GM19452 (cell line): Measurements from ENCODE around the gene DUSP10.

Source experiments
- ATAC-seq: cut with Tn5 transposase; IDR thresholded peaks from one replicate; pipeline ENCODE4 v1.9.1; 2021; ENCODE audit not compliant: unreplicated experiment

The DUSP10 gene

GRCh38 chr1:221735999-221736398 is 5.9 kb downstream of the DUSP10 start:
- no peak for ATAC-seq

- no peak for ATAC-seq
Observed at GRCh38 chr1:221734187-221734586, 7.7 kb downstream of the DUSP10 start.

GRCh38 chr1:221732052-221732451 is 9.8 kb downstream of the DUSP10 start:
- ATAC-seq = no peak

DNA sequence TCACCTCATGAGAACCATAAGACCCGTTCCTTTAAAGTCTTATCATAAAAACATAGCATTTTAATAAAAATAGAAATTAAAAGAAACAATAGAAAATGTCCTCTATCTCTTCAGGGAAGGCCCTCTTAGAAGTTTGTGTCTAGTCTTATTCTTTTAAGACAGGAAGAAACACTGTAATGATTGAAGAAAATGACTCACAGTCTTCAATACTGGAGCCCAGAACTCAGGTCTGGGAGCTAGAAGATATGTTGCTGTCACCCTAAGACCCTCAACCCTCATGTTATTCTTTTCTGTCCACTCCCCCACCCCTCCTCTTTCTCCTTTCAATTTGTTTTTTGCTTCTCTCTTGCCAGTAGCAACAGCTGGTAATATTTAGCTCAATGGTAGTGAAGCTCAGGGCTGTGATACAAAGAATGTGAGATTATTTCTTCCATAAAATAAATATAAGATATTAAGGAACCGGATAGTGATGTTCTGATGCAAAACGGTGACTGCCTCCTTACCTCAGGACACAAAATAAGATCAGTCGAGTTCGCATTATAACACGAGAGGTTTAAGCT is 12.0 kb downstream of the DUSP10 start:
- ATAC-seq = no peak

GRCh38 chr1:221728037-221728505 is 13.8 kb downstream of the DUSP10 start:
- ATAC-seq = no peak

- no peak for ATAC-seq
Observed at GRCh38 chr1:221727146-221728036, 14.5 kb downstream of the DUSP10 start.

GRCh38 chr1:221725735-221726672 is 15.9 kb downstream of the DUSP10 start:
- peak; percentile 61 for ATAC-seq

- no peak for ATAC-seq
Observed at GRCh38 chr1:221724931-221725605, 16.8 kb downstream of the DUSP10 start.

GRCh38 chr1:221723848-221724236 is 18.0 kb downstream of the DUSP10 start:
- no peak for ATAC-seq

DNA sequence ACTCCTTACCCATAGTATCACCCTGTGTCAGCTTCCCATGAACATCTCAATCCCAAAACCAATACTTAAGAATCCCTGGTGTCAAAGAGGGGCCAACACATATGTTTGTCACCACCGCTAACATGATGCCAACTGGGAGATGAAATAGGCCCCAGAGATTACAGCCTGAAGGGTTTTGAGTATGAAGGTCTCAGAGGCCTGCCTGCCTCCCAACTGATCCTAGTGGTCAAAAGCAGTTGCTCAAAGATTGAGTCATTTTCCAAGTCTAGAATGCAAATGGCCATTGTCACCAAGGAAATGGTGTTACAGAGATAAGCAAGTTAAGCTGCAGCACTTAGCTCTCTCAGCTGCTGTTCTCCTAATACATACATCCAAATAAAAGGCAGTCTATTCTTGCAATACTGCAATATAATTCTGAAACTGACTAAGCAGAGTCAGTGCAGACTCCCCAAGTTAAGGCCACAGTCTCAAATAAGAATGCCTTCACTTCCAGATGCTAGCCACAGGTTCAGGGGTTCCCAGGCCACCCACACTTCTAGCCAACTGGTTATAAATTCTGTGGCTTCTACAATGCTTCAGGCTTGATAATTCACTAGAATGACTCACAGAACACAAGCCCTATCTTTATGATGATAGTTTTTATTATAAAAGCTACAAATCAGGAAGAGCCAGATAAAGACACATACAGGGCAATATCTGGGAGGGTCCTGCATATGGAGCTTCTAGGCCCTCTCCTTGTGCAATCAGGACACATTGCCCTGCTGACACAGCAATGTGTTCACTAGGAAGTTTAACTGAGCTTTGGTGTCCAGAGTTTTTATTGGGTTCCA is 18.7 kb downstream of the DUSP10 start:
- no peak for ATAC-seq

DNA sequence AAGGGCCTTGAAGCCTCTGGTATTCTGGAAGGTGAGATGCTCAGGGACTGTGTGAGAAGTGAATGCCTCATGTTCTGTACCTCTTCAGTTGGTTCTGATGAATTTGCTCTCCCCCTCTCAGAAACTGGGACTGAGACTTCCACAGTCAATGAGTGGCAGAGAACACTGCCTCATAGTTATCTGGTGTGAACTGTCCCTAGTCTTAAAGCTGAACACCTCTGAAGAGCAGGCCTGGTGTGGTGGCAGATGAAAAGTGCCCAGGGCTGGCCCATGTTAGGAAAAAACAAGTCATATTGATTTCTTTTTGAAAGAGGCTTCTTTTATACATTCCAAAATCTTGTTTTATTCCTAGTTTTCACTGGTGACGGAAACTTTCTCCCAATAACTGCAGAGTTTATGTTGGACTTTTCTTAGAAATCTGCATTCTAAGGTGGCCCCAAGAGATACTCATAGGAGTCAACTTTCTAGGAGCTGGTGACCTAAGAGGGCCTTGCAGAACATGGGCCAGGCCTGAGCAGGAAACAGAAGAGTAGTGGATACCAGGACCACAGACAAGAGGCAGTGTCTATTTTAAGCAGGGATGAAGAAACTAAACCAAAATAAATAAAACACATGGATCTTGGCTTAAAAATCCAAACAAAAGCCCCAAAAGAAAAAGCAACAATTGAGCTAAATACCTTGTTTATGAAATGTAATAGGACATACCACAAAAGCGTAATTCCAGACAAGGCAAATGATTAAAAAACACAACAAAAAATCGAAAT is 19.5 kb downstream of the DUSP10 start:
- no peak for ATAC-seq

GRCh38 chr1:221720545-221720944 is 21.3 kb downstream of the DUSP10 start:
- no peak for ATAC-seq

- ATAC-seq = no peak
Observed at GRCh38 chr1:221719987-221720386, 21.9 kb downstream of the DUSP10 start.

DNA sequence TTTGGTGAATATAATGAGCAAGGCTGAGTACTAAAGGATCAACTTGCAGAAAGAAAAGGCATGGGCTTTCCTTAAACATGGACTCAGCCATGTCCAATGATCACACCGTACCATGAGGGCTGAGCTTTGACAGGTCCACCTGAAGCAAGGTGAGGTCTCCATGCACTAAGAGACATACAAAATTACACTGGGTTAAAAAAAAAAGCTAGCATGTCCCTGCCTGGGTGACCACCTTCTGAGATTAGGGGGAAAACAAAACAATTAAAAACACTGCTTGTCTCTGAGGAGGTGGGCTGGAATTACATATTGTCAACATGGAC is 22.7 kb downstream of the DUSP10 start:
- no peak for ATAC-seq

GRCh38 chr1:221718381-221719277 is 23.3 kb downstream of the DUSP10 start:
- no peak for ATAC-seq

- ATAC-seq = no peak
Observed at GRCh38 chr1:221717485-221717853, 24.4 kb downstream of the DUSP10 start.

DNA sequence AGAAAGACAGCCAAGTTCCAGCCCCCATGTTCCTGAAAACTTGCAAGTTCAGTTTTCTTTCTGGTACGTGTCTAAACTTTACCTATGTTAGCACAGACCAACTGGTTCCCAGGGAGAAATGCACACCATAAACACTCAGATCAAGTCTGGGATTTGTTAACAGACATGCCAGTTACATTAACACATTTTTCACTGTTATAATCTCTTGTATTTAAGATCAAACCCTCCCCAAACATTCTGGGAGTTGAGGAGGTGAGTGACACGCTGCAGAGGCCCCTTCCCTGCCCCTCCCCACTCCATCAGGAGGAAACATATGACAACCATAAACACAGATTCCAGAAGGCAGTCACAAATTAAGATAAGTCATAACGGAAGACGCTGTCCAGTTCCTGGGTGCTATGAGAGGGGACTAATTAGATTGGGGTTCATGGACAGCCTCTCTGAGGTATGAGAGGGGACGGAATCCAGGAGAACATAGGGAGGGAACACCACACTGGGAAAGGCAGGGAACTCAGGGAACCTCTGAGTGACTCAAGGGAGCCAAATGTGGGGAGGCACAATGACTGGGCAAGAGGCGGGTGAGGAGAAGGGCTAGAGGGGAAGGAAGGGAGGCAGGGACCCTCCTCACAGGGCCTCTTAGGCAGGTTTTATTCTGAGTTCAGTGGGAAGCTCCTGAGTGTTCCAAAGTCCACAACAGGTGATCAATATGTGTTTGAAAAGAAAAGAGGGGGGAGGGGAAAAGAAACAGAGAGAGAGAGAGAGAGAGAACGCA is 25.0 kb downstream of the DUSP10 start:
- no peak for ATAC-seq
